Lung (tissue), 12 donors: Measurements from ENCODE around the gene GLIS1. TPM values are rescaled to one million over a fixed set of nuclear protein-coding genes. Genes with fewer than 3 reads are reported as not detected.

Experiments used
- ATAC-seq: fragments of 200-7000 bp; cut with Tn5 transposase; one replicate; pipeline ENCODE4 v1.9.1; 2020; ENCODE audit warnings: moderate number of reproducible peaks; ENCODE audit not compliant: insufficient read depth, low FRiP score
- DNase-seq, 3 donors: peaks; one replicate each; pipeline ENCODE4 v3.0.0-alpha.2; 2013 to 2017
- H3K27ac ChIP-seq, 2 donors: one replicate each; pipeline ENCODE4 v1.5.1; 2013; ENCODE audit warnings: mild to moderate bottlenecking in 2 of 2, moderate library complexity in 2 of 2, control low read depth in 1 of 2, inconsistent platforms in 1 of 2, low read depth in 1 of 2, low read length in 1 of 2
- H3K27me3 ChIP-seq, 3 donors: one replicate each; pipeline ENCODE4 v1.5.1; 2013; ENCODE audit warnings: low read length in 2 of 3; ENCODE audit not compliant: control insufficient read depth in 3 of 3, insufficient read depth in 3 of 3
- H3K36me3 ChIP-seq, 4 donors: one replicate each; pipeline ENCODE4 v1.5.1; 2013; ENCODE audit warnings: low read length in 4 of 4, mild to moderate bottlenecking in 1 of 4, moderate library complexity in 1 of 4; ENCODE audit not compliant: control insufficient read depth in 4 of 4, insufficient read depth in 4 of 4
- H3K4me1 ChIP-seq, 5 donors: one replicate each; pipeline ENCODE4 v1.5.1; 2013; ENCODE audit warnings: low read length in 5 of 5, mild to moderate bottlenecking in 2 of 5, moderate library complexity in 1 of 5; ENCODE audit not compliant: control insufficient read depth in 5 of 5, insufficient read depth in 5 of 5
- H3K4me3 ChIP-seq: one replicate; pipeline ENCODE4 v1.5.1; 2013; ENCODE audit warnings: mild to moderate bottlenecking, control low read depth, moderate library complexity
- H3K9ac ChIP-seq, 2 donors: one replicate each; pipeline ENCODE4 v1.5.1; 2013; ENCODE audit warnings: low read length in 2 of 2, control low read depth in 1 of 2; ENCODE audit not compliant: insufficient read depth in 1 of 2
- H3K9me3 ChIP-seq, 4 donors: one replicate each; pipeline ENCODE4 v1.5.1; 2013; ENCODE audit warnings: low read length in 3 of 4, mild to moderate bottlenecking in 1 of 4, moderate library complexity in 1 of 4; ENCODE audit not compliant: control insufficient read depth in 4 of 4, insufficient read depth in 3 of 4
- CTCF ChIP-seq: IDR thresholded peaks from 2 replicates; pipeline ENCODE4 v1.5.1; 2012; ENCODE audit warnings: mild to moderate bottlenecking; ENCODE audit errors: control extremely low read depth, extremely low read depth
- WGBS, 2 donors: extraction: QIAGEN DNeasy Blood & Tissue Kit; methylation state at CpG; one replicate each; pipeline ENCODE4 v1.1.7; 2013; 5-methylcytosine and 5-hydroxymethylcytosine counted together
- polyA plus RNA-seq, 2 donors: library from polyadenylated mRNA; stranded (reverse); fragments of 200-250 nt; gene quantifications; one replicate each; pipeline ENCODE4 v1.2.1, GENCODE V29; 2013
- total RNA-seq, 2 donors: library from RNA; depleted of rRNA in 1 of 2; stranded (reverse); fragments of >200 nt in 1 of 2; gene quantifications; one replicate each; pipeline ENCODE4 v1.2.1, GENCODE V29; 2014 to 2021
- donor health status: control.
- donor health status: control.
- donor health status: Bipolar disorder and iron deficiency.
- donor health status: healthy.
- donor health status: DM: yes; HTN: yes; CAD: no.

GLIS1 gene
- total and polyA plus RNA-seq, 4 donors = 0.05 to 0.18 (median 0.17) TPM; not detected in 1

GRCh38 chr1:53737648-53738204 lies 1.2 kb downstream of the GLIS1 start:
- no peak for ATAC-seq
- Histone ChIP-seq H3K27me3 (peaks cover 9 to 69% (median 56%) of the 10 kb centered on the region in 3 donors), H3K36me3 (no peaks in the 10 kb centered on the region), H3K9me3 (peaks cover 0 to 4% (median 0%) of the 10 kb centered on the region in 4 donors), H3K9ac (no peak overlapping the region), H3K4me1 (peaks cover 0 to 18% (median 4%) of the 10 kb centered on the region in 5 donors), H3K27ac (no peak overlapping the region), H3K4me3 (no peak overlapping the region)
- no peak for DNase-seq
- WGBS, 2 donors = 2 to 4% methylated on average over 42 to 58 of the region's 58 CpGs
- no peak for TF ChIP-seq CTCF

GRCh38 chr1:53736290-53736689 lies 2.7 kb downstream of the GLIS1 start:
- TF ChIP-seq CTCF = no peak
- ATAC-seq (no peak), DNase-seq (no peak)
- no peak overlapping the region for H3K27ac ChIP-seq
- H3K9me3 ChIP-seq = peaks cover 0 to 4% (median 0%) of the 10 kb centered on the region in 4 donors
- H3K4me3 ChIP-seq = no peak overlapping the region
- H3K4me1 ChIP-seq = peaks cover 0 to 18% (median 4%) of the 10 kb centered on the region in 5 donors
- H3K36me3 ChIP-seq = no peaks in the 10 kb centered on the region
- no peak overlapping the region for H3K9ac ChIP-seq
- WGBS, 2 donors = 73 to 79% methylated on average over 11 of the region's 11 CpGs
- H3K27me3 ChIP-seq = peaks cover 9 to 80% (median 56%) of the 10 kb centered on the region in 3 donors

GRCh38 chr1:53735681-53736080 lies 3.3 kb downstream of the GLIS1 start:
- peaks cover 9 to 82% (median 55%) of the 10 kb centered on the region in 3 donors for H3K27me3 ChIP-seq
- 86 to 93% methylated on average over 5 of the region's 5 CpGs for WGBS, 2 donors
- DNase-seq = no peak
- no peak for TF ChIP-seq CTCF
- no peak overlapping the region for H3K27ac ChIP-seq
- no peaks in the 10 kb centered on the region for H3K36me3 ChIP-seq
- H3K9me3 ChIP-seq = peaks cover 0 to 4% (median 0%) of the 10 kb centered on the region in 4 donors
- no peak overlapping the region for H3K9ac ChIP-seq
- H3K4me3 ChIP-seq = no peak overlapping the region
- no peak for ATAC-seq
- H3K4me1 ChIP-seq = peaks cover 0 to 18% (median 4%) of the 10 kb centered on the region in 5 donors
